Measurements from ENCODE around the gene C3.

- TF ChIP-seq CTCF (IDR thresholded peaks at IDR 0.05) (no peak), POLR2A (IDR thresholded peaks at IDR 0.05) (no peak)
These were observed 34.4 kb downstream of the C3 start for GRCh38 chr19:6685962-6686627.
